GM23338 (cell line): Measurements from ENCODE around the gene LIAS. TPM values are rescaled to one million over a fixed set of nuclear protein-coding genes. Genes with fewer than 3 reads are reported as not detected.

Source experiments
- ATAC-seq: fragments of 200-7000 bp; cut with Tn5 transposase; 3 replicates; pipeline ENCODE4 v1.9.1; 2020
- DNase-seq: peaks from one replicate; pipeline ENCODE4 v3.0.0-alpha.2; 2015; ENCODE audit warnings: low spot score
- H2AFZ ChIP-seq: fragments of 200-600 bp; sonication (generic); 2 replicates; pipeline ENCODE4 v1.8.0; 2016; ENCODE audit warnings: antibody characterized with exemption, mild to moderate bottlenecking, moderate library complexity
- H3F3A ChIP-seq: fragments of 200-600 bp; sonication (generic); replicated peaks from 2 replicates; pipeline ENCODE4 v1.8.0; 2017; ENCODE audit warnings: antibody characterized with exemption, mixed run types, low read depth
- H3K27ac ChIP-seq: fragments of 200-600 bp; sonication (generic); 2 replicates; pipeline ENCODE4 v1.6.1; 2016; ENCODE audit warnings: low read depth
- H3K27me3 ChIP-seq: fragments of 200-600 bp; sonication (generic); 2 replicates; pipeline ENCODE4 v1.8.0; 2016; ENCODE audit warnings: mild to moderate bottlenecking, mixed run types, moderate library complexity; ENCODE audit not compliant: insufficient read depth
- H3K36me3 ChIP-seq: fragments of 200-600 bp; sonication (generic); 2 replicates; pipeline ENCODE4 v1.8.0; 2016; ENCODE audit warnings: mild to moderate bottlenecking; ENCODE audit not compliant: insufficient read depth
- H3K4me1 ChIP-seq: fragments of 200-600 bp; sonication (generic); 2 replicates; pipeline ENCODE4 v1.8.0; 2016; ENCODE audit warnings: mild to moderate bottlenecking, moderate library complexity; ENCODE audit not compliant: insufficient read depth
- H3K4me2 ChIP-seq: fragments of 200-600 bp; sonication (generic); 2 replicates; pipeline ENCODE4 v1.7.1; 2017; ENCODE audit warnings: mixed run types
- H3K4me3 ChIP-seq: fragments of 200-600 bp; sonication (generic); 2 replicates; pipeline ENCODE4 v1.6.1; 2016; ENCODE audit warnings: mixed run types
- H3K79me2 ChIP-seq: fragments of 200-600 bp; sonication (generic); replicated peaks from 2 replicates; pipeline ENCODE4 v1.8.0; 2017; ENCODE audit warnings: mild to moderate bottlenecking; ENCODE audit not compliant: insufficient read depth
- H3K9me2 ChIP-seq: fragments of 200-600 bp; sonication (generic); 2 replicates; pipeline ENCODE4 v1.8.0; 2017; ENCODE audit not compliant: insufficient read depth
- H4K20me1 ChIP-seq: fragments of 200-600 bp; sonication (generic); replicated peaks from 2 replicates; pipeline ENCODE4 v1.8.0; 2017; ENCODE audit warnings: mild to moderate bottlenecking; ENCODE audit not compliant: insufficient read depth
- H3K27ac Mint-ChIP-seq: 2 replicates; pipeline ENCODE4 v1.8.0; 2020; ENCODE audit warnings: inconsistent platforms, mild to moderate bottlenecking, moderate library complexity, mixed read lengths
- H3K27me3 Mint-ChIP-seq: 3 replicates; pipeline ENCODE4 v1.8.0; 2022; ENCODE audit warnings: low read depth, mild to moderate bottlenecking, moderate library complexity, mixed read lengths, inconsistent platforms; ENCODE audit not compliant: insufficient read depth, poor library complexity
- H3K36me3 Mint-ChIP-seq: 3 replicates; pipeline ENCODE4 v1.8.0; 2021; ENCODE audit warnings: low read depth, mild to moderate bottlenecking, inconsistent platforms, moderate library complexity, mixed read lengths
- H3K4me1 Mint-ChIP-seq: 3 replicates; pipeline ENCODE4 v1.8.0; 2020; ENCODE audit warnings: mild to moderate bottlenecking, inconsistent platforms, mixed read lengths
- H3K4me3 Mint-ChIP-seq: 3 replicates; pipeline ENCODE4 v1.8.0; 2021; ENCODE audit warnings: moderate library complexity, mild to moderate bottlenecking, inconsistent platforms, mixed read lengths
- H3K9me3 Mint-ChIP-seq: 3 replicates; pipeline ENCODE4 v1.8.0; 2020; ENCODE audit warnings: moderate library complexity, mild to moderate bottlenecking, inconsistent platforms, mixed read lengths
- CREB1 ChIP-seq: fragments of 250-450 bp; sonication (Bioruptor Pico); IDR thresholded peaks from 2 replicates; pipeline ENCODE4 v1.5.0; 2020; ENCODE audit warnings: low read depth, mild to moderate bottlenecking, moderate library complexity
- EZH2 ChIP-seq: fragments of 200-600 bp; sonication (generic); IDR thresholded peaks from one replicate; pipeline ENCODE4 v1.8.0; 2017; ENCODE audit warnings: antibody characterized with exemption, mild to moderate bottlenecking, low read depth; ENCODE audit not compliant: unreplicated experiment
- EZH2phosphoT487 ChIP-seq: fragments of 200-600 bp; sonication (generic); IDR thresholded peaks from one replicate; pipeline ENCODE4 v1.8.1; 2018; ENCODE audit warnings: antibody characterized with exemption; ENCODE audit not compliant: unreplicated experiment
- JUNB ChIP-seq: IDR thresholded peaks from one replicate; pipeline ENCODE4 v1.6.1; 2016; ENCODE audit warnings: antibody characterized with exemption; ENCODE audit not compliant: unreplicated experiment
- NANOG ChIP-seq: IDR thresholded peaks from 2 replicates; pipeline ENCODE4 v1.6.1; 2016; ENCODE audit warnings: antibody characterized with exemption, borderline replicate concordance
- POLR2AphosphoS5 ChIP-seq: IDR thresholded peaks from 2 replicates; pipeline ENCODE4 v1.6.1; 2016; ENCODE audit warnings: antibody characterized with exemption, low read depth
- STAT1 ChIP-seq: IDR thresholded peaks from one replicate; pipeline ENCODE4 v1.6.1; 2016; ENCODE audit warnings: antibody characterized with exemption; ENCODE audit not compliant: unreplicated experiment
- ZNF114 ChIP-seq: fragments of 250-450 bp; sonication (Bioruptor Pico); IDR thresholded peaks from 2 replicates; pipeline ENCODE4 v1.5.0; 2020; ENCODE audit warnings: mild to moderate bottlenecking, moderate library complexity
- ZNF331 ChIP-seq: fragments of 250-450 bp; sonication (Bioruptor Pico); IDR thresholded peaks from 2 replicates; pipeline ENCODE4 v1.5.0; 2020; ENCODE audit warnings: low read depth, mild to moderate bottlenecking, moderate library complexity
- polyA plus RNA-seq: library from polyadenylated mRNA; unstranded; fragments of >200 nt; fragmentation: Nextera tagmentation; extraction: Ambion mirVana; gene quantifications from 2 replicates; pipeline ENCODE4 v1.2.1, GENCODE V29; 2016
- total RNA-seq: library from RNA; depleted of rRNA; stranded (reverse); fragments of >200 nt; shearing (Covaris generic); gene quantifications from 2 replicates; pipeline ENCODE4 v1.2.3, GENCODE V29; 2014
- TF ChIP-seq, protein P1 (sequence below): fragments of 250-450 bp; sonication (Bioruptor Pico); IDR thresholded peaks from 2 replicates; pipeline ENCODE4 v1.5.0; 2020; ENCODE audit warnings: mild to moderate bottlenecking, moderate library complexity
- TF ChIP-seq, protein P2 (sequence below): IDR thresholded peaks from 2 replicates; pipeline ENCODE4 v1.6.1; 2016; ENCODE audit warnings: antibody characterized with exemption
- TF ChIP-seq, protein P3 (sequence below): IDR thresholded peaks from one replicate; pipeline ENCODE4 v1.6.1; 2018; ENCODE audit warnings: antibody characterized with exemption; ENCODE audit not compliant: unreplicated experiment
- TF ChIP-seq, protein P4 (sequence below), 2 experiments: fragments of 200-600 bp in 1 of 2; sonication (generic) in 1 of 2; conservative IDR thresholded peaks; 2 replicates each; pipeline versions ENCODE4 v1.5.1 to v1.6.1; 2016 to 2017; ENCODE audit warnings: antibody characterized with exemption in 2 of 2, low read depth in 2 of 2, mild to moderate bottlenecking in 2 of 2, moderate library complexity in 1 of 2

LIAS gene
- total and polyA plus RNA-seq, 2 experiments from 2014 or later: 17.5 to 18.7 TPM

DNA sequence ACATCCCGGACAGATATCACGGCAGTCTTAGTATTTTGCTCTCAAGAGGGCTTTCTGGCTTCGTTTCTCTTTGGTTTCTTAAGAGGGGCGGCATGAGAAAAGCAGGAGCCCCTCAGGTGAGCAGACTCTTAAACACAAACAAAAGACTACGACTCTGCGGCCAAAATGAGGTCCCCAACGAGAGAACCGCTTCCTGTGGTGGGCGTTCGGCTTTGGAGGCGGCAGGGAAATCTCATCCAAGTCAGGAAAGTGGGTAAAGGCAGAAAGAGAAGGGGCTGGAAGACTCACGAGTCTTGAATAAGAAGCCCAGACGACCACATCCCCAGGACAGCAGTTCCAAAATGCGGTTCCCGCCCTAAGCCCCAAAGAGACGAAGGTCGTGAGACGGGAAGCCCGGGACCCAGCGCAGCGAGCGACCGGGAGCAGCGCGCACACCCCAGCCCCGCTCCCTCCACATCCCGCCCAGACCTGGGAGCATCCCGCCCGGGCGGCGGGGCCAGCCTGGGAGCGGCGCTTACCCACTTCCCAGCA lies 68.0 kb downstream of the LIAS start:
- H3K27ac Mint-ChIP-seq: peak overlapping the region; percentile 98
- Histone ChIP-seq H3K4me3 (peak overlapping the region; percentile 98), H3F3A (peaks cover 9% of the 10 kb centered on the region), H4K20me1 (peaks cover 21% of the 10 kb centered on the region), H3K9me2 (no peaks in the 10 kb centered on the region), H2AFZ (peak overlapping the region; percentile 97), H3K4me1 (peaks cover 7% of the 10 kb centered on the region; the same call in 1 of the 2 replicates), H3K79me2 (peaks cover 77% of the 10 kb centered on the region), H3K27ac (peak overlapping the region; percentile 97), H3K36me3 (peaks cover 16% of the 10 kb centered on the region), H3K4me2 (peak overlapping the region; percentile 99), H3K27me3 (no peaks in the 10 kb centered on the region)
- H3K9me3 Mint-ChIP-seq: peaks cover 25% of the 10 kb centered on the region
- peaks cover 47% of the 10 kb centered on the region for H3K36me3 Mint-ChIP-seq
- peaks cover 17% of the 10 kb centered on the region for H3K27me3 Mint-ChIP-seq
- TF ChIP-seq JUNB: no peak
- TF ChIP-seq POLR2AphosphoS5: no peak
- no peak for TF ChIP-seq ZNF331
- TF ChIP-seq CREB1 (CRISPR knock-in tag): no peak
- no peak for TF ChIP-seq EZH2
- no peak for TF ChIP-seq EZH2phosphoT487
- TF ChIP-seq, protein P1, sequence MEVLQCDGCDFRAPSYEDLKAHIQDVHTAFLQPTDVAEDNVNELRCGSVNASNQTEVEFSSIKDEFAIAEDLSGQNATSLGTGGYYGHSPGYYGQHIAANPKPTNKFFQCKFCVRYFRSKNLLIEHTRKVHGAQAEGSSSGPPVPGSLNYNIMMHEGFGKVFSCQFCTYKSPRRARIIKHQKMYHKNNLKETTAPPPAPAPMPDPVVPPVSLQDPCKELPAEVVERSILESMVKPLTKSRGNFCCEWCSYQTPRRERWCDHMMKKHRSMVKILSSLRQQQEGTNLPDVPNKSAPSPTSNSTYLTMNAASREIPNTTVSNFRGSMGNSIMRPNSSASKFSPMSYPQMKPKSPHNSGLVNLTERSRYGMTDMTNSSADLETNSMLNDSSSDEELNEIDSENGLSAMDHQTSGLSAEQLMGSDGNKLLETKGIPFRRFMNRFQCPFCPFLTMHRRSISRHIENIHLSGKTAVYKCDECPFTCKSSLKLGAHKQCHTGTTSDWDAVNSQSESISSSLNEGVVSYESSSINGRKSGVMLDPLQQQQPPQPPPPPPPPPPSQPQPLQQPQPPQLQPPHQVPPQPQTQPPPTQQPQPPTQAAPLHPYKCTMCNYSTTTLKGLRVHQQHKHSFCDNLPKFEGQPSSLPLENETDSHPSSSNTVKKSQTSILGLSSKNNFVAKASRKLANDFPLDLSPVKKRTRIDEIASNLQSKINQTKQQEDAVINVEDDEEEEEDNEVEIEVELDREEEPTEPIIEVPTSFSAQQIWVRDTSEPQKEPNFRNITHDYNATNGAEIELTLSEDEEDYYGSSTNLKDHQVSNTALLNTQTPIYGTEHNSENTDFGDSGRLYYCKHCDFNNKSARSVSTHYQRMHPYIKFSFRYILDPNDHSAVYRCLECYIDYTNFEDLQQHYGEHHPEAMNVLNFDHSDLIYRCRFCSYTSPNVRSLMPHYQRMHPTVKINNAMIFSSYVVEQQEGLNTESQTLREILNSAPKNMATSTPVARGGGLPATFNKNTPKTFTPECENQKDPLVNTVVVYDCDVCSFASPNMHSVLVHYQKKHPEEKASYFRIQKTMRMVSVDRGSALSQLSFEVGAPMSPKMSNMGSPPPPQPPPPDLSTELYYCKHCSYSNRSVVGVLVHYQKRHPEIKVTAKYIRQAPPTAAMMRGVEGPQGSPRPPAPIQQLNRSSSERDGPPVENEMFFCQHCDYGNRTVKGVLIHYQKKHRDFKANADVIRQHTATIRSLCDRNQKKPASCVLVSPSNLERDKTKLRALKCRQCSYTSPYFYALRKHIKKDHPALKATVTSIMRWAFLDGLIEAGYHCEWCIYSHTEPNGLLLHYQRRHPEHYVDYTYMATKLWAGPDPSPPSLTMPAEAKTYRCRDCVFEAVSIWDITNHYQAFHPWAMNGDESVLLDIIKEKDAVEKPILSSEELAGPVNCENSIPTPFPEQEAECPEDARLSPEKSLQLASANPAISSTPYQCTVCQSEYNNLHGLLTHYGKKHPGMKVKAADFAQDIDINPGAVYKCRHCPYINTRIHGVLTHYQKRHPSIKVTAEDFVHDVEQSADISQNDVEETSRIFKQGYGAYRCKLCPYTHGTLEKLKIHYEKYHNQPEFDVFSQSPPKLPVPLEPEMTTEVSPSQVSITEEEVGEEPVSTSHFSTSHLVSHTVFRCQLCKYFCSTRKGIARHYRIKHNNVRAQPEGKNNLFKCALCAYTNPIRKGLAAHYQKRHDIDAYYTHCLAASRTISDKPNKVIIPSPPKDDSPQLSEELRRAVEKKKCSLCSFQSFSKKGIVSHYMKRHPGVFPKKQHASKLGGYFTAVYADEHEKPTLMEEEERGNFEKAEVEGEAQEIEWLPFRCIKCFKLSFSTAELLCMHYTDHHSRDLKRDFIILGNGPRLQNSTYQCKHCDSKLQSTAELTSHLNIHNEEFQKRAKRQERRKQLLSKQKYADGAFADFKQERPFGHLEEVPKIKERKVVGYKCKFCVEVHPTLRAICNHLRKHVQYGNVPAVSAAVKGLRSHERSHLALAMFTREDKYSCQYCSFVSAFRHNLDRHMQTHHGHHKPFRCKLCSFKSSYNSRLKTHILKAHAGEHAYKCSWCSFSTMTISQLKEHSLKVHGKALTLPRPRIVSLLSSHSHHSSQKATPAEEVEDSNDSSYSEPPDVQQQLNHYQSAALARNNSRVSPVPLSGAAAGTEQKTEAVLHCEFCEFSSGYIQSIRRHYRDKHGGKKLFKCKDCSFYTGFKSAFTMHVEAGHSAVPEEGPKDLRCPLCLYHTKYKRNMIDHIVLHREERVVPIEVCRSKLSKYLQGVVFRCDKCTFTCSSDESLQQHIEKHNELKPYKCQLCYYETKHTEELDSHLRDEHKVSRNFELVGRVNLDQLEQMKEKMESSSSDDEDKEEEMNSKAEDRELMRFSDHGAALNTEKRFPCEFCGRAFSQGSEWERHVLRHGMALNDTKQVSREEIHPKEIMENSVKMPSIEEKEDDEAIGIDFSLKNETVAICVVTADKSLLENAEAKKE: no peak
- no peak for TF ChIP-seq ZNF114 (CRISPR knock-in tag)
- TF ChIP-seq, protein P2, sequence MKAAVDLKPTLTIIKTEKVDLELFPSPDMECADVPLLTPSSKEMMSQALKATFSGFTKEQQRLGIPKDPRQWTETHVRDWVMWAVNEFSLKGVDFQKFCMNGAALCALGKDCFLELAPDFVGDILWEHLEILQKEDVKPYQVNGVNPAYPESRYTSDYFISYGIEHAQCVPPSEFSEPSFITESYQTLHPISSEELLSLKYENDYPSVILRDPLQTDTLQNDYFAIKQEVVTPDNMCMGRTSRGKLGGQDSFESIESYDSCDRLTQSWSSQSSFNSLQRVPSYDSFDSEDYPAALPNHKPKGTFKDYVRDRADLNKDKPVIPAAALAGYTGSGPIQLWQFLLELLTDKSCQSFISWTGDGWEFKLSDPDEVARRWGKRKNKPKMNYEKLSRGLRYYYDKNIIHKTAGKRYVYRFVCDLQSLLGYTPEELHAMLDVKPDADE: no peak
- TF ChIP-seq STAT1: no peak
- no peak for TF ChIP-seq NANOG
- TF ChIP-seq, protein P3, sequence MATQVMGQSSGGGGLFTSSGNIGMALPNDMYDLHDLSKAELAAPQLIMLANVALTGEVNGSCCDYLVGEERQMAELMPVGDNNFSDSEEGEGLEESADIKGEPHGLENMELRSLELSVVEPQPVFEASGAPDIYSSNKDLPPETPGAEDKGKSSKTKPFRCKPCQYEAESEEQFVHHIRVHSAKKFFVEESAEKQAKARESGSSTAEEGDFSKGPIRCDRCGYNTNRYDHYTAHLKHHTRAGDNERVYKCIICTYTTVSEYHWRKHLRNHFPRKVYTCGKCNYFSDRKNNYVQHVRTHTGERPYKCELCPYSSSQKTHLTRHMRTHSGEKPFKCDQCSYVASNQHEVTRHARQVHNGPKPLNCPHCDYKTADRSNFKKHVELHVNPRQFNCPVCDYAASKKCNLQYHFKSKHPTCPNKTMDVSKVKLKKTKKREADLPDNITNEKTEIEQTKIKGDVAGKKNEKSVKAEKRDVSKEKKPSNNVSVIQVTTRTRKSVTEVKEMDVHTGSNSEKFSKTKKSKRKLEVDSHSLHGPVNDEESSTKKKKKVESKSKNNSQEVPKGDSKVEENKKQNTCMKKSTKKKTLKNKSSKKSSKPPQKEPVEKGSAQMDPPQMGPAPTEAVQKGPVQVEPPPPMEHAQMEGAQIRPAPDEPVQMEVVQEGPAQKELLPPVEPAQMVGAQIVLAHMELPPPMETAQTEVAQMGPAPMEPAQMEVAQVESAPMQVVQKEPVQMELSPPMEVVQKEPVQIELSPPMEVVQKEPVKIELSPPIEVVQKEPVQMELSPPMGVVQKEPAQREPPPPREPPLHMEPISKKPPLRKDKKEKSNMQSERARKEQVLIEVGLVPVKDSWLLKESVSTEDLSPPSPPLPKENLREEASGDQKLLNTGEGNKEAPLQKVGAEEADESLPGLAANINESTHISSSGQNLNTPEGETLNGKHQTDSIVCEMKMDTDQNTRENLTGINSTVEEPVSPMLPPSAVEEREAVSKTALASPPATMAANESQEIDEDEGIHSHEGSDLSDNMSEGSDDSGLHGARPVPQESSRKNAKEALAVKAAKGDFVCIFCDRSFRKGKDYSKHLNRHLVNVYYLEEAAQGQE: no peak
- TF ChIP-seq, protein P4, sequence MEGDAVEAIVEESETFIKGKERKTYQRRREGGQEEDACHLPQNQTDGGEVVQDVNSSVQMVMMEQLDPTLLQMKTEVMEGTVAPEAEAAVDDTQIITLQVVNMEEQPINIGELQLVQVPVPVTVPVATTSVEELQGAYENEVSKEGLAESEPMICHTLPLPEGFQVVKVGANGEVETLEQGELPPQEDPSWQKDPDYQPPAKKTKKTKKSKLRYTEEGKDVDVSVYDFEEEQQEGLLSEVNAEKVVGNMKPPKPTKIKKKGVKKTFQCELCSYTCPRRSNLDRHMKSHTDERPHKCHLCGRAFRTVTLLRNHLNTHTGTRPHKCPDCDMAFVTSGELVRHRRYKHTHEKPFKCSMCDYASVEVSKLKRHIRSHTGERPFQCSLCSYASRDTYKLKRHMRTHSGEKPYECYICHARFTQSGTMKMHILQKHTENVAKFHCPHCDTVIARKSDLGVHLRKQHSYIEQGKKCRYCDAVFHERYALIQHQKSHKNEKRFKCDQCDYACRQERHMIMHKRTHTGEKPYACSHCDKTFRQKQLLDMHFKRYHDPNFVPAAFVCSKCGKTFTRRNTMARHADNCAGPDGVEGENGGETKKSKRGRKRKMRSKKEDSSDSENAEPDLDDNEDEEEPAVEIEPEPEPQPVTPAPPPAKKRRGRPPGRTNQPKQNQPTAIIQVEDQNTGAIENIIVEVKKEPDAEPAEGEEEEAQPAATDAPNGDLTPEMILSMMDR (conservative IDR thresholded peaks at IDR 0.05; ENCODE audit: low read depth in 2 of 2): no peak
- ATAC-seq (peak; percentile 71), DNase-seq (peak; percentile 77)
- H3K4me1 Mint-ChIP-seq: peaks cover 9% of the 10 kb centered on the region; the same call in 2 of the 3 replicates
- H3K4me3 Mint-ChIP-seq: peak overlapping the region; percentile 100
